Measurements from ENCODE around the gene LIPH.

The LIPH gene

DNA sequence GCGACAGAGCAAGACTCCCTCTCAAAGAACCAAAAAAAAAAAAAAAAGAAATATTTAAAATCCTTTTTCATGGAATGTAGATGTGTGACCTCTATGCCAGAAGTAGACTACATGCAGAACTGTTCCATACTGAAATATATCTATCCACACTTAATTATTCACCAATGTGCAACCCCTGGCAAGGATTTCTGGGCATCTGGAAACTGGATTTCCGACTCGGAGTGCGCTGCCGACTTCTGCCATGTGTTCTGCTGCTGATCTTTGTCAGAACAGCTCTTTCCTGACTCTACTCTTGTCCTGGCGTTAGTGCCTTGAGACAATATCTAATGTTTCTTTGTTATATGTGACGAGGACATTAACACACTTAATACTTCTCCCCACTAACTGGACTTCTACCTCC lies 11.7 kb downstream of the LIPH start:
- DNase-seq (ENCODE audit: low read depth in 2 of 2), result no peak

GRCh38 chr3:185539934-185540333 lies 12.5 kb downstream of the LIPH start:
- no peak for DNase-seq (ENCODE audit: low read depth in 2 of 2)

GRCh38 chr3:185537369-185537970 lies 14.9 kb downstream of the LIPH start:
- DNase-seq (ENCODE audit: low read depth in 2 of 2), result no peak

- no peak for DNase-seq (ENCODE audit: low read depth in 2 of 2)
Measured at GRCh38 chr3:185534511-185534910, 17.9 kb downstream of the LIPH start.

DNA sequence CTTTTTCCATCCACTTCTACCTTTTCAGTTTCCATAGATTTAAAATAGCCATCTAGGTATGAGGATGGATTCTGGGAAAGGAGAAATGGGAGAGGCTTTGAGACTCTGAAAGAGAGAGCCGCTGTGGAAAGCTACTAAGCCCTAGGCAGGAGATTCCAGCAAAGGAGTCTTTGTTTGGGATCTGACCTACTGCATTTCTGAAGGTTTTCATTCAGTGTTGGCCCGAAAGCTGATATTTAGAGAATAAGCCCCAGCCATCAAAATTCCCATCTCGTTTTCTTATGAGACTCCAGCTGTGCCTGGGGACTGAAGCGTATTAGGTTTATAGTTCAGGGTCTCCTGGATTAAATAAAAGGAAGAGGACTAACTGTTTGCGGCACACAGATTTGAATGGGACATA lies 19.5 kb downstream of the LIPH start:
- no peak for DNase-seq (ENCODE audit: low read depth in 2 of 2)

DNA sequence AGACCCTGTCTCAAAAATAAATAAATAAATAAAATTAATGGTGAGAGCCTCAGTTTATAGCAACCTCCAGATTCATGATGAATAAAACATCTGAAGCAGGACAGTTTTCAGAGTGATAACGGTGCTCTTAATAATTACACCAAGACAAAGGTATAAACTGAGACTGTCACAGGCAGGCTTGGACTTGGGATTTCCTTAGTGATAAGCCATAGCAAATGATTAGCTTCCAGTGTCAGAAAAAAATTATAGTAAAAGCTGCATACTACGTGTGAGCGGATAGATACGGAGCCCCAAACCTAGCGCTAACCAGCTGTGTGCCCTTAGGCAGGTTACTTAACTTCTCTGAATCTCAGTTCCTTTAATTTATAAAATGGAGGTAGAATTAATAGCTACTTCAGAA lies 21.5 kb downstream of the LIPH start:
- DNase-seq (ENCODE audit: low read depth in 2 of 2), result no peak

- DNase-seq (ENCODE audit: low read depth in 2 of 2), result no peak
Measured at GRCh38 chr3:185528532-185528931, 23.9 kb downstream of the LIPH start.

DNA sequence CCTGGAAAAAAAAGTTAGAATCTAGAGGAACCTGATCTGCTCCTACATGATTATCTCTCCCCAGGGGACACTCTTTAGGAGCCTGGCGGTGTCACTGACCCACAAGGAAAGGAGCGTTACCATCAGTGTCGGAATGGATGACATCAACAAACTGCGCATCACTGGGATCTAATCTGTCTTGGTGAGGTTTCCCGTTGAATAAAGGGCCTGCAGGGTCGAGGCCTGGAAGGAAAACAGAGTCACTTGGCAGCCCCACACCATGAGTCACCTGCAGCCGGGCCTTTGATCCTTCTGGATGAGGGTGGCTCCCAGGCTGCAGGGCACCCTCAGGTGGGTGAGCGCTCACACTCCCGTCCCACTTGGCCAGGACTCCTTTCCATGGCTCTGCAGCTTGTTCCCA lies 25.0 kb downstream of the LIPH start:
- no peak for DNase-seq (ENCODE audit: low read depth in 2 of 2)

- DNase-seq (ENCODE audit: low read depth in 2 of 2), result no peak
Measured at GRCh38 chr3:185526349-185526951, 25.9 kb downstream of the LIPH start.

GRCh38 chr3:185521349-185522138 lies 30.8 kb downstream of the LIPH start:
- no peak for DNase-seq (ENCODE audit: low read depth in 2 of 2)

- DNase-seq (ENCODE audit: low read depth in 2 of 2), result no peak
Measured at GRCh38 chr3:185519021-185519420, 33.4 kb downstream of the LIPH start.

- no peak for DNase-seq (ENCODE audit: low read depth in 2 of 2)
Measured at GRCh38 chr3:185517387-185518130, 34.8 kb downstream of the LIPH start.

DNA sequence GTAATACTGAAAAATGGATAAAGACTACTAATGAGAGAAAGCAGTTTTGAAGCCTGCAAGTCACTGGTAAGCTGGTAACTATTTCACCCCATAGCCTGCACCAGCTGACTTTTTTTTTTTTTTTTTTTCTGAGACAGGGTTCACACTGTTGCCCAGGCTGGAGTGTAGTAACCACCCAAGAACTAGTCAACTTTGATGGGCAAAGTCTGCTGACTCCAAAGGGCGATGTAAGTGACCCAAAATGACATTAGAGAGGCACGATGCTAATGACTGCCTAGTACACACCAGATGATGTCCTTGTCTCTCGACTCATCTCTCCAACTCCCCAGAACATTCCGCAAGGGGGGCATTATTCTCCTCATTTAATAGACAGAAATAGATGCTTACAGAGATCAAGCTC lies 40.7 kb downstream of the LIPH start:
- DNase-seq (ENCODE audit: low read depth in 2 of 2), result no peak

- no peak for DNase-seq (ENCODE audit: low read depth in 2 of 2)
Measured at GRCh38 chr3:185508335-185508991, 43.9 kb downstream of the LIPH start.

GRCh38 chr3:185507883-185508282 lies 44.5 kb downstream of the LIPH start:
- DNase-seq (ENCODE audit: low read depth in 2 of 2), result no peak

- no peak for DNase-seq (ENCODE audit: low read depth in 2 of 2)
Measured at GRCh38 chr3:185504636-185505035, 47.8 kb downstream of the LIPH start.

GRCh38 chr3:185503521-185503920 lies 48.9 kb downstream of the LIPH start:
- no peak for DNase-seq (ENCODE audit: low read depth in 2 of 2)

DNA sequence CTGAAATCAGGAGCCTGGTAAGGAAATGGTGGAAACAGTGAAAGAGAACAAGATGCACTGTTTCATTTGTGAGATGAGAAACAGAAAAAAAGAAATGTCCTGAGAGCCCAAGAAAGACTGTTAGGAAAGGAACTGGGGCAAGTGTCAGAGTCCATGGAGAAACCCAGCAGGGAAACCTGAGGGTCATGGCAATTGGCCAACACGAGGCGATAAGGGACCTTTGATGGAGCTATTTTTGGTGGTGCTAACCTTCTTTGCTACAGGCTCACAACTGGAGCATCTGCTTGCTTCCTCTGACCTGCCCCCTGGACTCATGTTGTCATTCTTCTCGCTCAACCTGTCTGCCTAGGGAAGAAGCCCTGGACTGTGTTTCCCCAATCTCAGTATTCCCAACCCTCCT lies 49.4 kb downstream of the LIPH start:
- DNase-seq (ENCODE audit: low read depth in 2 of 2), result no peak

GRCh38 chr3:185498503-185499396 lies 53.6 kb downstream of the LIPH start, which contains the start of gene TMEM41A:
Gene TMEM41A (minus strand): TSS chr3:185499035. CDS start chr3:185498961, 74 bp downstream.
- DNase-seq (ENCODE audit: low read depth in 2 of 2), result peak; percentile 71 to 81

DNA sequence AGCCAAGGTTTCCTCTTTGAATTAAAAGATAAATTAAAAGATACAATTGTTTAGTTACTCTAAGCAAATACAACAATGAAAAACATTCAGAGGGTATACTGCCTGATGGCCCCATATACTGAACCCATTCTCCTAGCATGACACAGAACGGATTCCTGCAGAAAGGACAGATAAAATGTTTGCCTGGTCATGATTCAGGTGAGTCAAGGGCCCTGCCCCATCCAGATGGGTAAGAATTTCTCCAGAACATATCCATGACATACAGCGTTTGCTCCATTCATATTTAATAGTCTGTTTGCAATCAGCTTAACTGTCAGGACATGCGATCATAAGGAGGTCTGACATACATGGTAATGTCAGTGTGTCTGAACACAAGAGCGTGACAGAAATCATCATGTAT lies 62.1 kb downstream of the LIPH start:
- no peak for DNase-seq (ENCODE audit: low read depth in 2 of 2)

DNA sequence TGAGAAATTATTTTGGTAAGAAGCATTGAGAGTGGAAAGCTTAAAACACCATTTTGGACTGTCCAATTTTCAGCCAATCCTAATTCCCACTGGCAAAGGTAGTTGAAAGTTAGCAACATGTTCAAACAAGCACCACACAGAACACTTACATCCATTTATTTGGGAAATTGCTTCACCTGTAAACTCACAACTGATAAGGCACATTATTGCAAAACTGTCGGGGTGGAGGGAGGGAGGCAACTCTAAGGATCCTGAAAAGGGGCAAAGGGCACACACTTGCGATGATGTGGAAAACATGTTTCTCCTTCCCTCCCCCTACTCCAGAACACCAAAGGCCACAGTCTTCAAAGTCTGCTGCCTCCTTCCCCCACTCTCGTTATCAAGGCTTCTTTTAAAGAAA lies 62.9 kb downstream of the LIPH start:
- DNase-seq (ENCODE audit: low read depth in 2 of 2), result no peak
